NCI-H1436 (cell line): ENCODE measurements around the gene NFIB.

ENCODE experiments used
- DNase-seq: peaks from one replicate; lab custom pipeline; 2025; lab: John Stamatoyannopoulos, UW

NFIB gene

DNA sequence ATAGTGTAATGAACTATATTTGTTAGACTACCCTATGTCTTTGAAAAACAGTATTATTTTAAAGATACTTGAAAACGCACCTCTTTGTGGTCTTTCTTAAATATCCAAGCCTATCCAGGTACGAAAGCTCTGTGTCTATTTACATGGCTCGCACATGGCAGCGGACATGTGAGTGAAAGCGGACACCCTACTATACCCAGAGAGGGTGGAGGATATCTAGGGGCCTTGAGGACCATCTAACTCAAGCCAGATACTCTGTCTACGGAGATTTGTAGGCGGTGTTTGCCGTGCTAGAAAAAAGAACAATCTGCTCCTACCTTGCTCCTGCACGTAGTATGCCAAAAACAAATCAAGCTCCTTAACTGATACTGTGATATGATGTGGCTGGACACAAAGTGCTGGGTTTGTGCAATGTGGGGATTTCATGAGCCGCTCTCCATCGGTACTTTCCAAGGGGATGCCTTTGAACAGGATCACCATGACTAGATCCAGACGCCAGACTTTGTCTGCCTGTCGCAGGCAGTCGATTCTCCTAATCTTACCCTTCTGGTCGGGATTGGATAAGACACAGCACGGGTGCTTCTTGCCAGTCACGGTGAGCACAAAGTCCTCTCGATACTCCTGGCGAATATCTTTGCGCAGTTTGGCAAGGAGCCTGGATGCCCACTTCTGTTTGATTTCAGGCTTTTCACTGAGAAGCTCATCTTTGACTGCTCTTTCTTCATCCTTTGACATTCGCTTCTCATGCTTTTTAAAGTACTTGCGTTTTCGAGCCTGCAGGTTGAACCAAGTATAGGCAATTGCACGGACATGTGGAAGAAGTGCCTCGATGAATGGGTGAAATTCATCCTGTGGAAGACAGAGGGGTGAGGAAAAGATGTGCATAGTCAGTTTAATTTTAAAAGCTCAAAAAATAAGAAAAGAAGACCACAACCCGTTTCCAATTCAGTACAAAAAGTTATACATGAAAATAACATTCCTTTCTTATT lies 7.0 kb downstream of the NFIB start:
- no peak for DNase-seq

DNA sequence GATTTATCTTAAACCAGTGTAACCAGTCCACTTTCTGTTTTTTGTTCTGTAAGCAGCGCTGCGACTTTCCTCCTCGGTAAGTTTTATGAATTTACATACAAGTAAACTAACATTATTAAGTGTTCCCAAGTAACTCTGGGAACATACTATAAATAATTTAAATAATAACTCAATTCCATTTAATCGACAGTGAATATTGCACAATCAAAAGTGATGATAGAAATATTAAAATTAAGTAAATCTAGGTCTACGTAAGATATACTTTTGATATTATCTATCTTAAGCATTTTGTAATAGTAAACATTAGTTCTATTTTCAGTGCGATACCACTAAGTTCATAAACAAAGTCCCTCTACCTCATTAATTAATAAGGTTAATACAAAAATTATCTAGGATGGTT lies 7.8 kb downstream of the NFIB start:
- DNase-seq: no peak

DNA sequence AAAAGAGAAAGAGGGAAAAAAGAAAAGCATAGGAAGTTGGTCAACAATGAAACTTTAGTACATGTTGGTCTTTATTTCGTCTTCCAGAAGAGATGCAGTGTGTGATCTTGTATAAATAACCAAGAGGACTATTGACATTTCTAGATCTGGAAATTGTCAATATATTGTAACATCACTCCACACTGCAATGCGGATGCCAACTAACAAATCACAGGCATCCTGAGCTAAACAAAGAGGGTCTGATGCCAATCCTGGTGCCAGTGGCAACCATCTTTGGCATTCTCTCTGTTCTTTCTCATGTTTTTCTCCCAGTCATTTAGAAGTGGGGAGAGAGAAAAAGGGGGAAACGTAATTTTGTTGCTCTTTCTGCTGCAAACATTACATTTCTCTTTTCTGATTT lies 9.7 kb downstream of the NFIB start:
- no peak for DNase-seq

DNA sequence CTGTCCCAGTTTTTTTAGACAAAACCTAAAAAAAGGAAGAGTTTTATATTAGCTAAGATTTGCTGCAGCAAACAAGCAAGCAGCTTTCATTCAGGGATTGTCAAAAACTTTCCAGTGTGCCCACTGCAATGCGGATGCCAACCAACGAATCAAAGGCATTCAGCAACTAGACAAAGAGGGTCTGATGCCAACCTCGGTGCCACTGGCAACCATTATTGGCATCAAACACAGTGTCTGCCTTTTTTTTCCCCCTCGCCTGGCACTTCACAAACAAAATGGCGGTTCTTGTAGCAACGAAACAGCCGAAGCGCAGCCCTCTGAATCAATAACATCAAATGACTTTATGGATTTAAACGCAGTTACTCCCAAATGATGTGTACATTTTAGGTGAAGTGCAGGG lies 10.4 kb downstream of the NFIB start:
- DNase-seq: no peak

DNA sequence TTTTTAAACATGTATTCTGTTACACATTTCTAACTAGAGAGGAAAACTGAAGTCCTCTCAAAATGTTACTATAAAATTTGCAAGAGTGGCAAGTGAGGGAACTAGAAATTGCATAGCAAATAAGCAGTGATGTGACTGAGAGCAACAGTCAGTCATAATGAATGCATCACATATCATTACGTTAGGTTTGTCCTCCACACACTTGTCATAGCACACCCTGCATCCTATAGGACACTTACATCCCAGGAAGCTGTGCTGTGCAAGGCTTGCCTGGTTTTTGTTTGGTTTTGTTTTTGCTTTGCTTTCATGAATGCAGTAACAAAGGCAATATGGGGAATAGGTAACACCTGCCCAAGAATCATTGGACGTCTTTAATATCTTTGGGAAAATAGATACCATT lies 10.8 kb downstream of the NFIB start:
- DNase-seq: no peak

DNA sequence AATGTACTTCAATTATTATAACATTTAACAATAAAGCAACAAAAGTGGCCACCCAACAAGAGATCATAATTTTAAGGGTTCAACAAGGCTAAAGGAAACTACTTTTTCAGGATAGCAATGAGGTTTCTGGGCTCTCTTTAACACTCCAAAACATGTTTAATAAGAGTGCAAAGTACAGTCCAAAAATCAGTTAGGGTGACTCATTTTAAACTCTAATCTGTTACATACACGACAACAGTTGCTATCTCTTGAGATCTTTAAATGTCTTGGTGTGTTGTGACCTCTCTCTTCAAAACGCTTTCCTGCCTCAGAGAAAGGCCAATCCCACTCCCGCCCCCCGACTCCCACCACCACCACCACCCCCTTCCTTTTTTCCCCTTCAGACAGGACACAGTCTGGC lies 11.5 kb downstream of the NFIB start:
- DNase-seq: no peak

DNA sequence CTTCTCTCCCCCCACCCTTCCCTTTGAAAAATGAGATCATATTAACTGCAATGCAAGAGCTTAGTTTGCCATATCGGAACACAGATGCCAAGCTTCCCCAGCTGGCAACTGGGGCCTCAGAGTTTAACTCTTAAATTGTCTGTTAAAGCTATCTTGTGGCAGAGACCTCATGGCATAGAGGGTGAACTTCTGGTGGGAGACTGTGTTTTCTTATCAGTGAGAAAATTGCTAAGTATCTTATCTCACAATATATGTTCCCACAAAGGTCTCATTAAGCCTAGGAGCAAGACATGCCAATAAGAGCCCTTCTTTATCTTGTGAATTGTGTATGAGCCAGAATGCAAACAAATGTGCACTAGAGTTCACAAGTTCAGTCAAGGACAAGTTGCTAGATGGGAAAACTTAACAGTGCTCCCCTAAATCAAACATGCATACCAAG lies 12.3 kb downstream of the NFIB start:
- DNase-seq: no peak

DNA sequence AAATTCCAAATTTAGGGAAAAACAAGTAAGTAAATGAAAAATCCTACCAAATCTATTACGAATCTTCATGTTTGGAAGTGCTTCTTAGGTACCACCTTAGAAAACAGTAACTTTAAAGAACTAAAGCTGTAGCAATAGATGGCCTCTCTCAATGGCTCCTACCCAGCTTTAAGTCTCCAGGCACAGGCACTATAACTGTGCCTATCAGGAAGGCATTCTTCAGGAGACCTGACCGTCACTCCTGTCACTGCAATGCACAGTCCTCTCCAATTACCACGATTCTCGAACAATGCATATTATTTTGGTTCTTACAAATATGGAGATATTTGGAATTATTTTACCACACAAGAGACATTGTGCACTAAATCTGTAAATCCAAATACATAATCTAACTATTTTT lies 12.9 kb downstream of the NFIB start:
- DNase-seq: no peak

DNA sequence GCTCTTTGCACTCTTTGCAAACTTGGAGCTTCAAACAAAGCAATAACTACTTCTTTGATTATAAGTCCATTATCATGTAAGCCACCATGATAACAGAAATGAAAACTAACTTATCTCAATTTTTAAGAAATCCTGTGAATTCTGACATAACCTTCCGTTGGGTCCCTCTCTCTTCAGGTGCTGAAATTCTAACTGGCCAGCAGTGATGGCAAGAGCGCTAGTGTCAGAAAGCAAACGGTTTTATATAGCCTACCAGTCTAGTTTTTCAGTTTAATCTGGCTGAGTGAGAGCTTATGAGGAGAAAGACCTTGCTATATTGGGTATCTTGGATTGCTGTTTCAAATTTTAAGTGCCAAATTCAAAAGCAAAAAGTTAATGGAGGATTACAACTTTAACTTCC lies 13.4 kb downstream of the NFIB start:
- no peak for DNase-seq

DNA sequence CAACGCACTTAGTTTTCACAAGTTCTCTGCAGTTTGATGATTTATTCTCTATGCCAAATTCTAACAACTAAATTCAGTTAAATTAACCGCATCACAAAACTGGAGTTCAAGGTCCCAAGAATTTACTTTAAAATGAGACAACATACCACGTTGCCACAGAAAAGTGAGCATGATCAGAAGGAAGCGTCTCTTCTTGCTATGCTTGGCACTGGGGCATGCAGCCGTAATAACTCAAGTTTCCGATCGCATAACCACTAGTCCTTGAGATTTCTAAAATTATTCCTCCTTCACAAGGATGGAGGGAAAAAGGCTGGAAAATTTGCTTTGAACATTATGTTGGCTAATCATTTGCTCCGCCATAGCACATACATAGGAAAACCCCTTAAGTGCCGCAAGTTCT lies 13.9 kb downstream of the NFIB start:
- DNase-seq: no peak

DNA sequence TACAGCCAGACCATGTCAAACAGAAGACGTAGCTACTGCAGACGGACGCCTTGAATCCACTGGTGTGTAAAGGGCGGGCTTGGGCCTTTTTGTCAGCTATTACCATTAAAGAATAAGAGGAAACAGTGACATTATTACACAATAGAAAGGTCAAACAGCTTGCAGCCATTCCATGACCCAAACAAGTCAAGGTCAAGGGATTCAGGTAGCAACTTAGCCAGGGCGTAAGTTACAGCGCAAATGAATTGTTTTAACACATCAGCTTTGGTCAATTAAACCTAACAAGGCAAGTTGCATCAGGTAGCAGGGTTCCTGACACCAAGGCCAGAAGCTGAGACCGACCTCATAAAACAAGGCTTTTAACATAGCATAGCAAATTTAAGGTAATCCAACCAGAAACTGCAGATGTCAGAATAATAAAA lies 15.3 kb downstream of the NFIB start:
- DNase-seq: no peak

DNA sequence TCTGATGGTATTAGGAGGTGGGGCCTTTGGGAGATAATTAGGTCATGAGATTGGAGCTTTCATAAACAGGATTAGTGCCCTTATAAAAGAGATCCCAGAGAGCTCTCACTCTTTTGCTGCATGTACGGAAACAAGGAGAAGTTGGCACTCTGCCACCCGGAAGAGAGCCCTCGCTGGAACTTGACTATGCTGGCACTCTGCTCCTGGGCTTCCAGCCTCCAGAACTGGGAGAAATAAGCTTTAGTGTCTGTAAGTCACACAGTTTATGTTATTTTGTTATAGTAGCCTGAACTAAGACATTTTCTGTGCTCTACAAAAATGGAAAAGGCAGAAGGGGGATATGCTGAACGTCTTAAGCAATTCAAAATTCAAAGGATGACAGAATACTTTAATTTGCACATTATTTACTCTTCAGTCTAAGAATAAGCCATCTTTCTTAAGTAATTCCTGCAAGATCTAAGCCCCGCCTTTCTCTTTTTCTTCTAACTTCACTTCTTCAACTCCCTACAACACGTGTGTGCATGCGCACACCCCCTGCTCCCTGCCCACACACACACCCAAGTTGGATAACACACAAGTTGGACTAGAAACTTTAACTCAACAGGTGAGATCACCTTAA lies 17.3 kb downstream of the NFIB start:
- no peak for DNase-seq

DNA sequence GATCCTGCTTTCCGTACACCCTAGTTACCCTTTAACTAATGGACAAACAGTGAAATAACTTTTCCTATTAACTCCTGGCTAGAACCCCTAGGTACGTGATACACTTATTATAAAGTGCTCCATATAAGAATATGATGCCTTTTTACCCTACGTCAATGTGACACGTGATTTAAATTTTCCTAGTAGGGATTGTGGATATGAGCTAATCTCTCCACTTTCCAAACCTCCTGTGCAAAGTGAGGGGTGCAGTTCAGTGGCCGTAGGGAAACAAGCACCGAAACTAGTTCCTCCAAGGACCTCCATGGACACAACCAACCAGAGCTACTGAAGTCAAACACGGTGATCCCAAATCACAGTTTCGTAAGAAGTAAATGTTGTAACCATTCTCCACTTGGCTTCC lies 19.3 kb downstream of the NFIB start:
- no peak for DNase-seq

DNA sequence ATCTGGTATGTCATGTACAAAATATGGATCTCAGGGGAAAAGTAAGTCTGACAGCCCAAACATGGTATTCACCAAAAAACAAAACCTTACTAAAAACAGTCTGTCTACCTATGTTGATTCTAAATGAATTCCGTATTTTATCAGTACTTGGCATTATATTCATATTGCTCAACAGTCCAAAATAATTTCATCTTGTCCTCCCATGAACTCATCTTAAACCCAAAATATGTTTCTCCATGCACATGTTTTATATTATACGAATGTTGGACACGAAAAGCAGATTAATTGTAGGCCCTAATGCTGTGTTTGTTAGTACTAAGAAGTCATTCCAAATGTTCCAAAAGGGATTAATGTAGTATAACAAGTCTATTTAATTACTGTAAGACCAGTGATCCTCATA lies 20.1 kb downstream of the NFIB start:
- no peak for DNase-seq

DNA sequence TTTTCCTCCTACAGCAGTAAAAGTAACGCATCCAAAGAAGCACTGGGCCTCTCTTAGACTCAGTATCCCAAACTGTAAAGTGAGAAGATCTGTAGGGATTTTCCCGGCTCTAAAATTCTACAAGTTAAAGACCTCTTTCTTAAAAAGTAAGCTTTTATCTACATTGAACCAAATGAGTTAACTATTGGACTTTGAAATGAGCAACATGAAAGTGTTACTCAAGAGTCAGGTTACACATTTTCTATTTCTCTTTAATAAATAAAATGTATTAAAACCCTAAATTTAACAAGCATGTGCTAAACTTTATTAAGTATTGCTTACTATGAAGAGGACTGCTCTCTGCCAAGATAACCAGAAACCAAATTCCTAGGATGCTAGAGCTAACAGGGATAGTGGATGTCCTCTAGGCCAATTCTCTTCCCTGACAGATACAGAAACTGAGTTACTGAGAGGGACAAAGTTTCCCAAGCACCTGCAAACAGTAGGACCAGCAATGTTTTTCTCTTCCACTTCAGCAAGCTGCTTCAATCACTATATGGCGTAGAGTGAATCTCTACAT lies 21.7 kb downstream of the NFIB start:
- no peak for DNase-seq

DNA sequence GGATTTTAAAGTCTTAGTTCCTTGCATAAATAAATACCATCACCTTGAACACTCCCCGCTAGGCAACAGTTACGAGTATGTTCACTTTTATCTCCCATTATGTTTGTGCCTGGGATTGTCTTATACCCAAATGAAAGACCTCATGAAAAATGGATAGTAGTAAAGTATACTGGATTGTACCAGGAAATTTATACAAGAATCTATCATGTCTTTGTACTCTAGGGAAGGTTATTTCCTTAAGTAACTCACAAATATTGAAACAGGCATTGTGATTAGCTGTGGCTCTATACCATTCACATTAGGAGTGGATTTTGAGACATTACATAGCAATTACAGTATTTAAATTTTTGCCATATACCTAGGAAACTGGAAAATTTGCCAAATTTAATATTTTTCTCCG lies 24.0 kb downstream of the NFIB start:
- DNase-seq: no peak

DNA sequence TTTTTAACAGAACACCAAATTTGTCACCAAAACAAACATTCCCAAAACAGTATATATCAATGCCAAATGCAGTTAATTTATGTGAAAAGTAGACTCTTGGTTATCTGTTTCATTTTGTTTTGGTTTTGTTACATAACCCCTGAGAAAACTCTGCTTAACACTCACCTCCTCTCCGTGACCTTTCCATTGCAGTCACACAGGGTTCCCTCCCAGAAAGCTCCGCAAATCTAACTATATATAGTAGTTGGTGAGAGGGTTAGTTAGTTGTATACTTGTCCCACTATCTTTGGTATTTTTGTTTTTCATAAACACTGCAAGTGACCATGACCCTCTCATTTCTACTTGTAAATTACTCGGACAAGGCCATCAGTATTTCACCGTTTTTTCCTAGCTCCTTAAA lies 25.5 kb downstream of the NFIB start:
- no peak for DNase-seq

DNA sequence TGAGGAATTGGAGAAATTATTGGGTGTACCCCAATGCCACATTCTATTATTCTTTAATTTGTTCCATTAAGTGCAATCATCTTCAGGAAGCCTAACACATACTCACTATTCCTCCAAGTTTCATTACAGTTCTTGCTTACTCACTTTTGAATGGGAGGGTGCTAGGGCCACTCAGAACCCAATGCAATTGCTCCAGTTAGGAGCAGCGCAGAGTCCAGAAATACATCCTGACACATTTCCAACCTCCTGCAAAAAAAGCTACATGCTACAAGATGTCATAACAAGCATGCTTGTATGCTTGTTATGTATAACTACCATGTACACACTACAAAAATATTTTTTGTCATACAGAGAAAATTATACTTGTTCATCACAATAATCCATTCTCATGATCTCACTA lies 27.8 kb downstream of the NFIB start:
- no peak for DNase-seq

DNA sequence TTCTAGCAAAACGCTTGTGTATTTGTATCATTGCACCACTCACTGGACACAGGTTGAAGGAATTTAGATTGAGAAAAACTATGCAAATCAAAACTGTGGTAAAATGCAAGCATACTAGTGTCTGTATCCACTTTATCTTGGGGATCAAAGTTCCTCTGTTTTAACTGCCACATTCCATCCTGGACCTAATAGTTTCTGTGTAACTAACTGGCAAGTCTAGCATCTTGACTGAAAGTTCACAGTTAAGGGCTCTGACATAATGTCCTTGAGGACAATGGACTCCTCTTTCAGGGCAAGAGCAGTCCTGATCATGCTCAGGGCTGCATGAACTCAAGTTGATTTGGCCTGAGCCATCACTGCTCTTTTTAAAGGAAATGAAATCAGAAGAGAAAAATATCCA lies 30.7 kb downstream of the NFIB start:
- no peak for DNase-seq

DNA sequence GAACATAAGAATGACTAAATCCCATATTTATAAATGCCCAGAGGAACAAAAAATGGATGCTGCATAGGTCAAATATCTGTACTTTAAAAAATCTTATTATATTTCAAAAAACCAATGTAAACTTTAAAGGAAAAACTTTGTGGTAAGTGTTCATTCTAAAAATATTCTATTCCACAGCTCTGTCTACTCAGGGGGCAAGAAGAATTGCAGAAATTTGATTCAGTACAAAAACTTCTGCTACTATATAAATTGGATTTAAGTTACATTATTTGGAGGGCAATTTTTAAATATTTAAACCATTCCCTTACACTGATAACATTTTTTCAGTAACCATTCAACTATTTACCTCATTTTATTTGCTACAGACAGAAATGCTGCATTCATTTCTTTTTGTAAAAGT lies 32.1 kb downstream of the NFIB start:
- no peak for DNase-seq

DNA sequence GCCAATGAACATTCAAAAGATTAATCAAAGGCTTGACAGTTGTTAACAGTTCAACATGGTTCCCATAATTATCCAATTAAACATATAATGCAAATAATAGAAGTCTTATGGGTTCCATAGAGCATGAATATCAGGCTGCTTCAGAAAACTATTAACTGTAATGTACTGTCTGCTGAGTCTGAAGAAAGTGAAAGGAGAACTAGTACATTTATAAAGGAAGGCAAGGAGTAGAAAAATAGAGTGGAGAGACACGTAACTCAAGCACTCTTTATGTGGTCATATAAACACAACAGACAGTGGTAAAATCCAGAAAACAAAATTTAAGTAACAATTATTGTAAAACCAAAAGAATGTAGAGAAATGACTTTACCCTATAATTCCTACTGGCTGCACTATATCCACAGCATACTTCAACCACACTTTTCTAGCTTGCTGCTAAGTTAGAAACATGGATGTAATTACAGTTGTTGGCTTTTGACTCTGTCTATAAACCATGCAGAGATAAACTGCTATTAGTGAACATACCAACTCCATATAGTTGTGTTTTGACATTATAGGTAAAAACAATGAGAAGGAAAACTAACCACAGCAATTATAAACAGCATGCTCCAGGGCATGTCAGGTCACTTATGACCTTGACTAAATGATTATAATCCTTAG lies 32.7 kb downstream of the NFIB start:
- DNase-seq: no peak

DNA sequence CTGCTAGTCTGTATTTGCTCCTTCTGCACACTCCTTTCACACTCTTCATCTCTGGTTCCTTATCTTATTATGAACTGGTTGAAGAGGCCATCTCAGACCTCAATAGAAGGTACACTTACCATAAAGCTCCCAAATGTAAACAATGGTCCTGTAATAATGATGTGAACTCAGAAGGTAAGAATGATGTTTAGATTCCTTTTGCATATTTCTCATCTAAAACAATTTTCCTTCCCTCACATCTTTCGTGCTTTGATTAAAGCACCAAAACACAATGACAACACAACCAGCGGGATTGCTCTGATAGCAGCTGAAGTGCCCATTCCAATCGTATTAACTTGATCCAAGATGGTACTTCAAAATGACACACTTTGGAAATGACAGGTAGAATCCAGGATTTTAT lies 34.3 kb downstream of the NFIB start:
- no peak for DNase-seq

DNA sequence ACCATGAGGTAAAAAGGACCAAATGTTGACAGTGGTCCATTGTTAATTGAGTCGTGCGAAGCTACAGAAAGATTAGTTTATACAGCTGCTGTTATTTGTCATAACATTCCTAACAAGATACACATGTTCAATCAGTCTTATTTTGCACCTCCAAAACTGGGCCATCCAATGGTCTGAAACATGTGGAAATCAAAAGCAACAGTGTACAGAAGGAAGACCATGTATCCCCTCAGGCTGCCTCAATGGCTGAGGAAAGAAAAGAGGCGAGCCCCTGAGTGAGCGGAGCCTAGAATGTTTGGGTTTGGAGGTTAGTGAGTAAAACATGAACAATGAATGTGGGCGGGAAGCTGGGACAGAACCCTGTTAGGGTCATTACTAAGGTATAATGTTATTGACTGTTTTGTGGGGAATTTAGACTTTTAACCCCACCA lies 35.6 kb downstream of the NFIB start:
- no peak for DNase-seq
